Measurements from ENCODE around the gene KCNG1.
"Not testable (repeated sequence)": the region's sequence is repeated elsewhere in the genome, so short reads cannot be mapped to it uniquely, and the experiment has no call there.

The KCNG1 gene

GRCh38 chr20:51022803-51023616, at the start of gene KCNG1:
Gene KCNG1, minus strand, starts transcription at chr20:51023107. Its CDS starts 12,769 bp downstream, at chr20:51010338.
- peak; percentile 32 for DNase-seq
- in situ Hi-C loops (cut with MboI; ENCODE audit: low pct_unique_long_range_greater_than_20kb, low sequenced_read_pairs), result no loop called here

GRCh38 chr20:51070621-51071020, 47.7 kb upstream of the KCNG1 start:
- no peak for DNase-seq
- in situ Hi-C loops (cut with MboI; ENCODE audit: low pct_unique_long_range_greater_than_20kb, low sequenced_read_pairs), result no loop called here

GRCh38 chr20:51067792-51068191, 44.9 kb upstream of the KCNG1 start:
- in situ Hi-C loops (cut with MboI; ENCODE audit: low pct_unique_long_range_greater_than_20kb, low sequenced_read_pairs), result no loop called here

GRCh38 chr20:51065615-51066014, 42.7 kb upstream of the KCNG1 start:
- in situ Hi-C loops (cut with MboI; ENCODE audit: low pct_unique_long_range_greater_than_20kb, low sequenced_read_pairs), result no loop called here
- DNase-seq, result no peak

More at GRCh38 chr20:51067792-51068191, 44.9 kb upstream of the KCNG1 start:
- DNase-seq, result no peak

GRCh38 chr20:51064137-51064536, 41.2 kb upstream of the KCNG1 start:
- no peak for DNase-seq
- in situ Hi-C loops (cut with MboI; ENCODE audit: low pct_unique_long_range_greater_than_20kb, low sequenced_read_pairs), result no loop called here

GRCh38 chr20:51062065-51062464, 39.2 kb upstream of the KCNG1 start:
- in situ Hi-C loops (cut with MboI; ENCODE audit: low pct_unique_long_range_greater_than_20kb, low sequenced_read_pairs), result no loop called here
- no peak for DNase-seq

GRCh38 chr20:51061418-51062045, 38.6 kb upstream of the KCNG1 start:
- no peak for DNase-seq
- in situ Hi-C loops (cut with MboI; ENCODE audit: low pct_unique_long_range_greater_than_20kb, low sequenced_read_pairs), result no loop called here

GRCh38 chr20:51060301-51060700, 37.4 kb upstream of the KCNG1 start:
- in situ Hi-C loops (cut with MboI; ENCODE audit: low pct_unique_long_range_greater_than_20kb, low sequenced_read_pairs), result no loop called here
- no peak for DNase-seq

GRCh38 chr20:51059862-51060261, 37.0 kb upstream of the KCNG1 start:
- in situ Hi-C loops (cut with MboI; ENCODE audit: low pct_unique_long_range_greater_than_20kb, low sequenced_read_pairs), result no loop called here
- no peak for DNase-seq

GRCh38 chr20:51058017-51058416, 35.1 kb upstream of the KCNG1 start:
- in situ Hi-C loops (cut with MboI; ENCODE audit: low pct_unique_long_range_greater_than_20kb, low sequenced_read_pairs), result no loop called here
- DNase-seq, result no peak

GRCh38 chr20:51054233-51054632, 31.3 kb upstream of the KCNG1 start:
- DNase-seq, result no peak
- in situ Hi-C loops (cut with MboI; ENCODE audit: low pct_unique_long_range_greater_than_20kb, low sequenced_read_pairs), result no loop called here

GRCh38 chr20:51050531-51051075, 27.7 kb upstream of the KCNG1 start:
- in situ Hi-C loops (cut with MboI; ENCODE audit: low pct_unique_long_range_greater_than_20kb, low sequenced_read_pairs), result no loop called here
- no peak for DNase-seq

- no peak for DNase-seq
- in situ Hi-C loops (cut with MboI; ENCODE audit: low pct_unique_long_range_greater_than_20kb, low sequenced_read_pairs), result no loop called here
These were observed 23.4 kb upstream of the KCNG1 start for GRCh38 chr20:51046021-51046985.

GRCh38 chr20:51045492-51045891, 22.6 kb upstream of the KCNG1 start:
- in situ Hi-C loops (cut with MboI; ENCODE audit: low pct_unique_long_range_greater_than_20kb, low sequenced_read_pairs); DNase-seq: not testable (repeated sequence)

GRCh38 chr20:51044796-51045195, 21.9 kb upstream of the KCNG1 start:
- in situ Hi-C loops (cut with MboI; ENCODE audit: low pct_unique_long_range_greater_than_20kb, low sequenced_read_pairs), result no loop called here
- no peak for DNase-seq

- no peak for DNase-seq
- in situ Hi-C loops (cut with MboI; ENCODE audit: low pct_unique_long_range_greater_than_20kb, low sequenced_read_pairs), result no loop called here
These were observed 20.9 kb upstream of the KCNG1 start for GRCh38 chr20:51043811-51044210.

- in situ Hi-C loops (cut with MboI; ENCODE audit: low pct_unique_long_range_greater_than_20kb, low sequenced_read_pairs), result no loop called here
- no peak for DNase-seq
These were observed 19.8 kb upstream of the KCNG1 start for GRCh38 chr20:51042657-51043247.

GRCh38 chr20:51042064-51042463, 19.2 kb upstream of the KCNG1 start:
- DNase-seq, result no peak
- in situ Hi-C loops (cut with MboI; ENCODE audit: low pct_unique_long_range_greater_than_20kb, low sequenced_read_pairs), result no loop called here

GRCh38 chr20:51037532-51038115, 14.7 kb upstream of the KCNG1 start:
- in situ Hi-C loops (cut with MboI; ENCODE audit: low pct_unique_long_range_greater_than_20kb, low sequenced_read_pairs), result no loop called here
- no peak for DNase-seq
